SKM-1 (cell line): Measurements from ENCODE around the gene RING1.

Experiments
- DNase-seq: peaks from one replicate; lab custom pipeline; 2025; ENCODE audit not compliant: unreplicated experiment; lab: John Stamatoyannopoulos, UW

Gene RING1

DNA sequence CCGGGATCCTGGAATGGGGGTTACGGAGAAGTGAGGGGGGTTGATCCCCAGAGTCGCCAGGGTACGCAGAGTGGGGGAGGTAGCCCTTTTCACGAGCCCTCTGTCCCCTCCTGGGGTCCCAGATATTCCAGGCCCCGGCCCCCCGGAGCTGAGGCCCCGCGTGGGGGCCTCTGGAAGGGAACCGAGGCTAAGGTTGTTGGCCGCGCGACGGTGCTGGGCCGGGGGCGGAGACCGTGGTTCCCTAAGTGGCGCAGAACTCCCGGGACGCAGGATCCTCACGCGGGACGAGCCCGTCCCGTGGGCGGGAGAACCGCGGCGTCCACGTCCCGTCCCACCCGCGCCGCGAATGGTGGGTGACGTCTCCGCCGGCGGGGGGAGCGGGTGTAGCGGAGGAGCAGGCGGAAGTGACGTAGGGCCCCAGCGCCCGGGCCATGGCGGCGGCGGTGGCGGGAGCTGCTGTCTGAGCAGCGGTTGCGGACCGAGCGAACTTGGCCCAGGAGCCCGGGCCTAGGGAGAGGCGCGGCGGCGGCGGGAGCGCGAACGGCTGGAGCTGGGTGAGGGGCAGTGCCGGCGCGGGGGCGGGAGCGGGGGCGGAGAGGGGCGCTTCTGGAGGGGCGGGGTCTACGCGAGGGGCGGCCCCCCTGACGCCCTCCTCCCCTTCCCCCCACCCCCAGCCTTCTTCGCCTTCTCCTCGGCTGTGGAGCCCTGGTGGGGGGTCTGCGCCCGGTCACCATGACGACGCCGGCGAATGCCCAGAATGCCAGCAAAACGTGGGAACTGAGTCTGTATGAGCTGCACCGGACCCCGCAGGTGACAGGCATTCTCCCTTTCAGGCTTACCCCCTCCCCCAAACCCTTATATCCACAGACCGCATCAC lies at the start of gene RING1:
Gene RING1 (plus strand): TSS at position 410 of the 877 bp plus-strand sequence. CDS start 323 bp downstream, at position 733.
- peak; percentile 40 for DNase-seq

DNA sequence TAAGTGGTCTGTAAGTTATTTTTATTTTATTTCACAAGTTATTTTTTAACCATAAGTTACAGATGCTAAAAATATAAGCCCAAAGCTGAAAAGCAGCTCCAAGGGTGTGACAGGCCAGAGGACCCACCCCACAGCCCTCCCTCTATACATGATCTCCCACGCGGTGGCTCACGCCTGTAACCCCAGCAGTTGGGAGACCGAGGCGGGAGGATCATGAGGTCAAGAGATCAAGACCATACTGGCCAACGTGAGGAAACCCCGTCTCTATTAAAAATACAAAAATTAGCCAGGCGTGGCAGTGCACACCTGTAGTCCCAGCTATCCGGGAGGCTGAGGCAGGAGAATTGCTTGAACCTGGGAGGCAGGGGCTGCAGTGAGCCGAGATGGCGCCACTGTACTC lies 48.2 kb upstream of the RING1 start:
- no peak for DNase-seq

DNA sequence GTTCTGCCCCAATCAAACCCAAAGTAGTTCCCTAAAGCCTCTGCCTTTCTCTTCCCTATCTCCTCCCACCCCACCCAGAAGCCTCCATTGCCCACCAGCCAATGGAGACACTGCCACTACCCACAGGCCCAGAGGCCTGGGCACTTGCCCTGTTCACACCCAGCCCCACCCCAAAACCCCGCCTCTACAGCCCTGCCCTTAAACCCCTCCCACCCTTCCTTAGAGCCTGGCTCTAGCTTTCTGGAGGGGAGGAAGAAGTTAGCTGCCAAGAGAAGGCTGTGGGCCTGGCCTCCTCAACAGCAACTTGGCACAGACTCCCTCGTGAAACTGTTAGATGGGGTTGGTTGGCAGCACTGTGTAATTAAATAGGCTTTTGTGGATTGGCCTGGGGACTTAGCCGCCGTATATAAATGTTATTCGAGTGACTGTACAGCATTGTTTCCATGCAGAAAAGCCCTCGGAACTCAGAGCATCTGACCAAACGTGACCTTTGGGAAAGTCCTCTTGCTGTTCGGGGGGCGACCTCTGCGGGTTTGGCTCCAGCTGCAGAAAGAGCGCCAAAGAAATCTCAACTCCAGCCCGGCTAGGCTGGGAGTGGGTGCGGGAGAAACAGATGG lies 47.5 kb upstream of the RING1 start:
- no peak for DNase-seq

DNA sequence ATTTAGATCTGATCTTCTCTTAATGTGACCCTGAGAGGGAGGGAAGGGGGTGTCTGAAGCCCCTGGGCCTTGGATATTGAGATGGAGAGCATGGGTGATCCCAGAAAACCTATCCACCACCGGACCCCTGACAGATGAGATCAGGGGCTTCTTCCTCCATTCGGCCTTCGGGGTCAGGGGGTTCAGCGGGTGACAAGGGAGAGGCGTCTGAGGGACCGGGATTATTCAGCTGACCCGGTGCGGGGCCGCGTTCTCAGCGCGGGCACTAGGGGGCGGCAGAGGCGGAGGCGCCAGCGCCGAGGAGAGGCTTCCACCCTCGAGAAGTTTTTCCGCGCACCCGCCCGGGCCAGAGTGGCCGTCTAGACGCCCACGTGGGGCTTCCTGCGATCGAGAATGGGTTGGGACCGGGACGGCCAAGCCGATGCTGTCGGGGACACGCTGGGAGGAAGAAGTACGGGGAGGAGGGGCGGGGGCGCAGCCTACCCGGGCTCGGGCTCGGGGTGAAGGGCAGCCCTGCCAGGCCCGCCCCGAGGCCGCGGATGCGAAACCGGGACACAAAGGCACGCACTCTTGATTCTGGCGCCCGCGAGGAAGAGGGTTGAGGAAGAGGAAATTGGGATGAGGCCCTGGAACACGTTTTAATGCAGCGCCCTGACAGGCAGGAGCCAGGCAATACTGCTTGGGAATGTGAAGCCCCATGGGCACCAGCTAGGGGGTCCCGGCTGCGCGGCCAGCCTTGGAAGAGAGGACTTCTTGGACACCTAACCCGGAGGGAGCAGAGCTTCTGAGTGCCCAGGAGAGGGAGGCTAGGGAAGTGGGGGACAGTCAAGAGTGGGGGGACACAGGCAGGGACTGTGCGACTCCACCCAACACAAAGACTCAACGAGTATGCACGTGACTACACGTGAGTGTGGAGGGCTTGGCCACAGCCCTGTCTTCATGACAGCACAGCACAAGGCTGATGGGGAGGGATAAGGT lies 46.7 kb upstream of the RING1 start:
- DNase-seq: peak; percentile 65

DNA sequence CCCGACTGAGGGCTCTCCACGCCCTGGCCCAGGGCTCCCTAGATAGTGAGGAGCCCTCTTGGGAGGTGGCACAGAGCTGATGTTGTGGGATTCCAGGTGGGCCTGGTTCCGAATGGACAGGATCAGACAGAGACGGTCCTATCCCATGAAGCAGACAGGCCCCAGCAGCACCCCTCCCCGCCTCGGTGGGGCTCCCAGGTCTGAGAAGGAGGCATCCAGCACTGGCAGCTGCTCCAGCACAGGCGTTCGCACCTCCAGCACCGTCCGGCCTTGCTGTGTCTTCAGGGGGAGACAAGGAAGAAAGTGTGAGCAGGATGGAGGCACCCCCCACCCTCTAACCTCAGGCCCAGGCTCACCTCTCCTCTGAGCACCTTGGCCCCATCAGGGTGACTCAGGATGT lies 44.8 kb upstream of the RING1 start:
- DNase-seq: no peak

DNA sequence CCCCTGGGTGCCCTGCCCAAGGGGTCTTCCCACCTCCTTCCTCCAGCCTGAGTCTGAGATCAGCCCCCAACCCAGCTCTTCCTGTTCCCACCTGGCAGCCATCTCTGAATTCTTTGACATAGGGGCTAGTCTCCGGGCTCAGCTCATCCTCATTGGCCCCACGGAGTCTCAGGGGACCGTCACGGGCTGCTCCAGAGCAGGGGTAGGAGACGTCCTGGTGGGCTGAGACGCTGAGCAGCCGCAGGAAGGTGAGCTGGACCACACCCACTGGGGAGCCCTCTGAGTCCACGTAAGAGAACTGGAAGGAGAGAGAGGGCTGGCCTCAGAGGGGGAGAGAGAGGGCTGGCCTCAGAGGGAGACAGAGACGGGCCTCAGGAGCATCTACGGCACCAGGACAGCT lies 44.1 kb upstream of the RING1 start:
- no peak for DNase-seq

DNA sequence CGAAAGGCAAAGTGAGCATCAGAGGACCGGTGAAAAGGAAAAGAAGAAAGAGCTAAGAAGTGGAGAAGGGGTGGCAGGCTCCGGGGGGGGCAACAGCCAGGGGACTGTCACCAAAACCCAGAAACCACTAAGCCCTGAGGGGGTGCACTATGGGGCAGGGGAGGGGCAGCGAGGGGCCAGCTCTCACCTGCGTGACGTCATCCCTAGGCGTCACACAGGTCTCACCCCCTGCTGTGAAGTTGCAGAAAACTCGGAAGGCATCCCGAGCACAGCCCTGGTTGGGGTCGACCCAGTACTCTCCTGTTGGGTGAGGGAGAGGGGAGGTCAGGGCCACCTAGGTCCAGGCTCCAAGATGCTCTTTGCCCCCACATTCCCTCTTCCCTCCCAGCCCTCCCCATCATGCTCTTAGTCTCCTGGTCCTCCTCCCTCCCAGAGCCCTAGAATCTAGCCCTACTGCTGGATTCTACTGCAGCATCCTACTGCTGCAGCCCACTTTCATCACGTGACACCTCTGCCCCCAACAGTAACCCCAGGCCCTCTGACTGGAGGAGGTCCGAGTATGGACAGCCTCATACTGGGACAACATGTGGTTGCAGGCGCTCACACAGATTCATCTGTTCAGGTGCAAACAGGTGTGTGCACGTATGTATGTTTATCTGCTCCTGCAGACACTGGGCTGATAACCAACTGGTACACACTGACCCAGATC lies 43.5 kb upstream of the RING1 start:
- no peak for DNase-seq

DNA sequence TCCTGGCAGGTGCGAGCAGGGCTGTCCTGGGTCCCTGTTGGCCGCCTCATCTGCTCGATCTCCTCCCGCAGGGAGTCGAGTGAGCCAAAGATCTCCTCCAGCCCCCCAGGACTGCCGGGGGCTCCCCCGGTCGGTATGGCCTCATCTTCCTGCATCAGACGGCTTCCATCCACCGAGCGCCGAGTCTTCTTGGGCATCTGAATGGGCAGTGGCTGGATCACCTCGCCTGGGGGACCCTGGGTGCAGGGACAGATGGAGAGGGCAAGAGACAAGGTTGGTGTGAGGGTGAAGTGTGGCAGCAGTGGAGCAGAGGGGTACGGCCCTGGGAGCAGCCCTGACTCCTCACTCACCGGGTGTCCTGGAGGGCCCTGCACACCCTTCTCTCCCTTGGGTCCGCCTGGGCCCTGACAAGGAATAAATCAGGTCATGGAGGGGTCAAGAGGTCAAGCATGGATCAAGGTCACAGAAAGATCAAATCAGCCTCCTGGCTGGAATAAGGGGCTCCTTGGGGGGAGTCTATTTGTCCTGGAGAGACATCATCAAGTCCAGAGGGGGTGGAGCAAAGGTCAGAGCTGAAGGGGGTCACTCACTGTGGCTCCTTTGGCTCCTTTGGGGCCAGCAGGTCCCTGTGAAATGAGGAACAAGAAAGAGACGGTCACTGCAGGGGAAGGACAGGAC lies 42.6 kb upstream of the RING1 start:
- no peak for DNase-seq

DNA sequence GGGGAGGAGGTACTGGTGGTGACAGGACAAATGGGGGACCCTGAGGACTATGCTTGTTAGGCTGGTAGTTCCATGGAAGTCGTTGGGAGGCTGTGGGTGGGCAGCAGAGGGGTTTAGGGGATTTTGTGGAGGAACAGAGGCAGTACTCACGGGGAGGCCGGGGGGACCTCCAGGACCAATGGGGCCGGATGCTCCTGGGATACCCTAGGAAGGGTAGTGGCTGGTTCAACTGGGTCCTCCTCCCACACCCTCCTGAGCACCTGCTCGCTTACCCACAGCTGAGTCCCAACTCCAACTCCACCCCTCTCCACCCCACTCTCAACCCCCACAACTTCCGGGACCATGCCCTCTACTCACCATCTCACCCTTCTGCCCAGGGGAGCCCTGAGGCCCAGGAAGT lies 41.9 kb upstream of the RING1 start:
- DNase-seq: no peak

DNA sequence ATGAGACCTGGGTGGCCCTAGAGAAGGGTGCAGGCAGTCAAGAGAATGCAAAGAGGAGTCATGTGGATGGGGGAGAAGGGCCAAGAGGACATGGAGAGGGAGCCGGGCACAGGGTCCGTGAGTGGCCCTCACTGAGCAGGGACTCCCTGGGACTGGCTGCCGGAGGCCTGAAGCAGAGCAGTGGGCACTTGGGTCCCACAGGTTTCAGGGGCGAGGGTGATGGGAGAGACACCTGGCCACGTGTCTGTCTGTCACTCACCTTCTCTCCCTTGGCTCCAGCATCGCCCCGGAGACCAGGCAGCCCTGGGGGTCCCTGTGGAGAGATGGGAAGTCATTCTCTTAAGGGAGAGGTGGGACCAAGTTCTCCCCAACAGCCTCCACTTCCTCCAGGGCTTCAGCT lies 41.5 kb upstream of the RING1 start:
- no peak for DNase-seq

DNA sequence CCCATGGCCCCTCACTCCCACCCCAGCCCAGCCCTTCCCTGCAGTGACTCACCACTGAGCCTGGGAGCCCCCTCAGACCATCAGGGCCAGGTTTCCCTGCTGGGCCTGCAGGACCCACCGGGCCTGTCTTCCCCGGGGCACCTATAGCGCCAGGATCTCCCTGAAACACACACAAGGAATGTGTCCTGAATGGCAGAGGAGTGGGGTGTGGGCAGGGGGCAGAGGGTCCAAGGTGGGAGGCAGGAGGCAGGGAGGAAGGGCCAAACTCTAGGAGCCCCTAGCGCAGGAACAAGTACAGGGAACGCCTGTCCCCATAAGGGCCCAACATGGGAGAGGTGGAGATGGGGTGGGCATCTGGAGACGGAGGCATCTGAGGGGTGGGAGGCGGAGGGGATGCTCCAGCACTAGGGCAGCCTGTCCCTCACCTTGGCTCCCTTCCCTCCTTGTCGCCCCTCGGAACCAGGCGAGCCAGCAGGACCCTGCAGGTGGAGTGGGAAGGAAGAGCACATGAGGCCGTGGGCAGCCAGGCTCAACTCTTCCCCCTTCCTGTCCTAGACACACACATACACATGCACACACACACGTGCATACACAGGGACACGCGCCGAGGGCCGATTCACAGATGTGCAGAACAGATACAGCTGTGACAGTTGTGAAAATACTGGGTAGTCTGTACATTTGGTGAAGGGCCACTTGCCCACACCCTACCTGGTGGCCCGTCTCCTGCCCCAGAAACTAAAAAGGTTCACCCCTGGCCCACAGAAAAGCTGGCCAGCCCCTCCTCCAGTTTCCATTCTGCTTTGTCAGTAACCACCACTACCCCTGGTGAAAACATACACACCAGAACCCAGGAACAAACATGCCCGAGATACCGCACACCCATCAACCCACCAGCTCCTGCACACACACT lies 40.7 kb upstream of the RING1 start:
- no peak for DNase-seq

DNA sequence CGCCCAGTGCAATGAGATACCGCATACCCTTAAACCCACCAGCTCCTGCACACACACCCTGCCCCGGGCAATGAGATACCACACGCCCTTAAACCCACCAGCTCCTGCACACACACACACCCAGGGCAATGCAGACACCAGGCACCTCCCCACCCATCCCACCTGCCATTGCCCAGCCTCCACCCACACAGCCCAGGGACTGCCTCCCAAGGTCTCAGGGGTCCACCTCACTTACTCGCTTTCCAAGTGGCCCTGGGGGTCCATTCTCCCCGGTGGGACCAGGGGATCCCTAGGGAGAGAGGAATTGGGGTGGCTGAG lies 40.1 kb upstream of the RING1 start:
- DNase-seq: no peak

DNA sequence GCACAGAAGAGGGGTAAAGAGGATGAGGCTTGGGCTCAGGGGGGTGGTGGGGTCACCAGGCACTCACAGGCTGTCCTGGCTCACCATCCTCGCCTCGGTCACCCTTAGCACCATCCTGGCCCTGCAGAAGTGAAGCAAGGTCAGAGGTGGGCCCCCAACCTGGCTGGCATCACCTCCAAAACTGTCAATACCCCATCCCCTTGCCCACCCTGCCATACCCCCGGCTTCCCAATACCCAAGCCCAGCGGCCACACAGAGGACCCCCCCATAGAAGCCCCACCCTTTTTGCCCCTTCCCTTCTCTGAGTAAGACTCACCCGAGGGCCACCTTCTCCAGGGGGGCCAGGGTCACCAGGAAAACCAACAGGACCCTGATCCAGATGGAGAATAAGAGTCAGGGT lies 39.7 kb upstream of the RING1 start:
- DNase-seq: no peak

DNA sequence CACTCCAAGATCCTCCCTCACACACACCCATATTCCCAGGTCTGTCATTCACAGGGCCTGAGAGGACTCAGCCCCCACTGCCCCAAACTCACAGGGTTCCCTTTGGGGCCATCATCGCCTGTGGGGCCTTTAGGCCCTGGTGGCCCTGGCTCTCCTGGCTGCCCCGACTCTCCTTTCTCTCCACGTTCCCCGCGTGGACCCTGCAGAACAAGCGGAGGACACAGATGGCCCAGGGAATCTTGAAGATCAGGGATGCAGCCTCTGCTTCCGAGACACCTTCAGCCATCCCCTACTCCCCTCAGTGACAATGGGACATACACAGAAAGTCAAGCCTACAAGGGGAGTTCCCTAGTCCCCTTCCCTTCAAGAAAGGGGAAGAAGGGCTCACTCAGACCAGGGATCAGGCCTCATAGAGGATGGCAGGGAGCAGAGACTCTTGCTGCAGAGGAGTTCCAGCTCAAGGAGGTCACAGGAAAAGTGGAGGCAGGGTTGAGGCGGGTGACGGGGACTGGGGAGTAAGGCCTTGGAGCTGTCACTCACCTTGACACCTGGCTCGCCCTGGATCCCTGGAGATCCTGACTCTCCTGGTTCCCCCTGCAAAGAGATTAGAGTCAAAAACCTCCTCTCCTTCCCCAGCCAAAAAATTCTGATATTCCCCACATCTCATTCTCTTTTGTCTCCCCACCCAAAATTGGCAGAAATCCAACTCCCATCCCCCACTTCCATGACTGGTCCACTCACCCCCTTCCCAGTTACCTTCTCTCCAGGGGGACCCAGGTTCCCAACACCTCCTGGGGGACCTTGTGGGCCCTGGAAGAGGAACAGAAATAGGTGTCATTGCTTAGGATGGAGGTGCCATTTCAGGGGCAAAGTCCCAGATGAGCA lies 38.8 kb upstream of the RING1 start:
- no peak for DNase-seq

DNA sequence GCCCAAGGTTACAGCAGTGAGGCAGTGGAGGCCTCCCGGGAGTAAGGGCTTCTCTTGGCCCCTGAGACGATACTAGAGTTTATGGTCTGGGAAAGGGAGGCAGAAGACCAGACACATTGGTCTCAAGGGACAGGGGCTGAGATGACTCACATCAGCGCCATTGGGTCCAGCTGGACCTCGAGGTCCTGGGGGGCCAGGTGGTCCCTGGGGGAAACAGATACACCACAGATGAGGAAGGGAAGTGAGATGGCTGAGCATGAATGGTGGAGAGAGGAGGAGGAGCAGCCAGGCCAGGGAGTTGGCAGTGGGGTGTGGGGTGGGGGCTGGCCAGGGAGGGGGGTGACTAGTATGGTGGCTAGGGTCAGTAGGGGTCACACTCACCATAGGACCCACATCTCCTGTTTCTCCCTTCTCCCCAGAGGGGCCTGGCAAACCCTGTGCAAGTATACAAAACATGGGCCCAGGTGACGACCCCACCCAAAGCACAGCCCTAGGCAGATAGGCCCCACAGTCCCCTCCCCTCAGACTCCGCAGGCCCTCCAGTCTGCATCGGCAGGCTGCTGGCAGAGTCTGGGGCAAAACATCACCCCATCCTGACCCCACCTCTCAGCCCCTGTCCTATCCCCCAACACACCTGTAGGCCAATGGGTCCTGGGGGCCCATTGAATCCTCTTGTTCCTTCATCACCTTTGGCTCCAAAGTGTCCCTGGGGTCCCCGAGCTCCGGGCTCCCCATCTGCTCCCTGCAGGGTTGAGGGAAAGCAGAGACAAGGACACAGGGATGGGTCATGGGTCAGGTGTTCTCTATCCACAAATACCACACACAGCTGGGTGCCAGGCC lies 37.9 kb upstream of the RING1 start:
- DNase-seq: no peak

DNA sequence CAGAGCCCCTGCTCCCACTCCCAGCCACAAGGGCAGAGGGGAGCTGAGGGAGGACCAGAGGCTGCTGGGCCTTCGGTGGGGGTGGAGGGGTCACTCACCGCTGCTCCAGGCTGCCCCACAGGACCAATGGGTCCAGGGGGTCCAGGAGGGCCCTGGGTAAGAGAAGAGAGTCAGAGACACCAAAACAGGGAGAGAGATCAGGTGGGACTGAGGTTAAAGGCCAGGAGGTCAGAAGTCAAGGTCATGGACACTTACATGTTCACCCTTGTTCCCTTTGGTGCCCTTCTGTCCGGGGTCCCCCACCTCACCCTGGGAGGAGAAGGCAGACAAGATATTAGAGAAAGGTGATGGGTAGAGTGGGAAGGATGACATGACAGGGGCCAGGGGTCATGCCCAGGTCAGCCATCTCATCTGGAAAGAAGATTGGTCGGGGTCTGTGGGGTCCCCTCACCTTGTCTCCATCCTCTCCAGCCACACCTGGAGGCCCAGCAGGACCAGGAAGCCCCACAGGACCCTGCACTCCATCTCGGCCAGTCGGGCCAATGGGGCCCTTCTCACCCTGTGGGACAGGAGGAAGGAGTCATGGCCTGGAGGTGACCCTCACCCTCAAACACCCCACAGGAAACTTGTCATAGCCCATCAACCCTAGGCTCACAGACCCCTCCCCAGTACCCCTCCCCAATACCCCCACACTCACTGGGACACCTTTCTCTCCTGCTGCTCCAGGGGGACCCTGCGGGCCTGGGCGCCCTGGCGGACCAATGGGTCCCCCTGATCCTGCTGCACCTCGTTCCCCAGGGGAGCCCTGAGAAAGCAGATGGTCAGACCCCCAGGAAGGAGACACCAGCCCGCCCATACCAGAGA lies 37.1 kb upstream of the RING1 start:
- no peak for DNase-seq
